HEK293T (cell line): ENCODE results near the gene RHOG.

ENCODE experiments used
- CTCF ChIA-PET: fragments of 350-600 bp; formaldehyde crosslinking; extraction: SDS; loops from one replicate; lab custom pipeline; 2021; ENCODE audit warnings: antibody characterized with exemption, inconsistent platforms; lab: Yijun Ruan, JAX
- POLR2A ChIA-PET: fragments of 350-600 bp; formaldehyde crosslinking; extraction: SDS; loops from one replicate; lab custom pipeline; 2020; ENCODE audit warnings: antibody characterized with exemption, inconsistent platforms; lab: Yijun Ruan, JAX
- DNase-seq: peaks from one replicate; pipeline ENCODE4 v3.0.0; 2012; ENCODE audit warnings: mixed read lengths; ENCODE audit errors: extremely low spot score
- ARNT ChIP-seq: fragments of 450-650 bp; IDR thresholded peaks from 2 replicates; pipeline ENCODE4 v1.6.1; 2017; ENCODE audit warnings: mild to moderate bottlenecking
- BHLHE40 ChIP-seq: fragments of 450-650 bp; IDR thresholded peaks from 2 replicates; pipeline ENCODE4 v1.6.1; 2016; ENCODE audit warnings: mild to moderate bottlenecking, moderate library complexity, borderline replicate concordance
- CTBP1 ChIP-seq: fragments of 450-650 bp; IDR thresholded peaks from 2 replicates; pipeline ENCODE4 v1.6.1; 2016; ENCODE audit warnings: borderline replicate concordance
- ELF4 ChIP-seq: fragments of 450-650 bp; IDR thresholded peaks from 2 replicates; pipeline ENCODE4 v1.6.1; 2017; ENCODE audit warnings: antibody characterized with exemption
- FOXA1 ChIP-seq: fragments of 450-650 bp; IDR thresholded peaks from 2 replicates; pipeline ENCODE4 v1.6.1; 2016; ENCODE audit warnings: mild to moderate bottlenecking
- FOXK2 ChIP-seq: fragments of 450-650 bp; IDR thresholded peaks from 2 replicates; pipeline ENCODE4 v1.6.1; 2016; ENCODE audit warnings: mild to moderate bottlenecking
- FOXM1 ChIP-seq: fragments of 450-650 bp; IDR thresholded peaks from 2 replicates; pipeline ENCODE4 v1.6.1; 2017; ENCODE audit warnings: mild to moderate bottlenecking, borderline replicate concordance
- HDGF ChIP-seq: fragments of 450-650 bp; IDR thresholded peaks from 2 replicates; pipeline ENCODE4 v1.6.1; 2017; ENCODE audit warnings: antibody characterized with exemption, borderline replicate concordance
- L3MBTL2 ChIP-seq: fragments of 450-650 bp; conservative IDR thresholded peaks from 2 replicates; pipeline ENCODE4 v1.6.1; 2016; ENCODE audit warnings: mild to moderate bottlenecking
- LEF1 ChIP-seq: fragments of 450-650 bp; IDR thresholded peaks from 2 replicates; pipeline ENCODE4 v1.6.1; 2017; ENCODE audit warnings: mild to moderate bottlenecking, borderline replicate concordance
- NFRKB ChIP-seq: fragments of 450-650 bp; IDR thresholded peaks from 2 replicates; pipeline ENCODE4 v1.6.1; 2016; ENCODE audit warnings: mild to moderate bottlenecking, moderate library complexity
- SP1 ChIP-seq: fragments of 450-650 bp; IDR thresholded peaks from 2 replicates; pipeline ENCODE4 v1.6.1; 2017
- SUZ12 ChIP-seq: fragments of 450-650 bp; IDR thresholded peaks from 2 replicates; pipeline ENCODE4 v1.6.1; 2016; ENCODE audit warnings: mild to moderate bottlenecking
- TARDBP ChIP-seq: fragments of 450-650 bp; IDR thresholded peaks from 2 replicates; pipeline ENCODE4 v1.6.1; 2016
- ZNF384 ChIP-seq: fragments of 450-650 bp; IDR thresholded peaks from 2 replicates; pipeline ENCODE4 v1.6.1; 2016
- TF ChIP-seq, protein P1 (sequence below): fragments of 450-650 bp; IDR thresholded peaks from 2 replicates; pipeline ENCODE4 v1.6.1; 2016

The RHOG gene

DNA sequence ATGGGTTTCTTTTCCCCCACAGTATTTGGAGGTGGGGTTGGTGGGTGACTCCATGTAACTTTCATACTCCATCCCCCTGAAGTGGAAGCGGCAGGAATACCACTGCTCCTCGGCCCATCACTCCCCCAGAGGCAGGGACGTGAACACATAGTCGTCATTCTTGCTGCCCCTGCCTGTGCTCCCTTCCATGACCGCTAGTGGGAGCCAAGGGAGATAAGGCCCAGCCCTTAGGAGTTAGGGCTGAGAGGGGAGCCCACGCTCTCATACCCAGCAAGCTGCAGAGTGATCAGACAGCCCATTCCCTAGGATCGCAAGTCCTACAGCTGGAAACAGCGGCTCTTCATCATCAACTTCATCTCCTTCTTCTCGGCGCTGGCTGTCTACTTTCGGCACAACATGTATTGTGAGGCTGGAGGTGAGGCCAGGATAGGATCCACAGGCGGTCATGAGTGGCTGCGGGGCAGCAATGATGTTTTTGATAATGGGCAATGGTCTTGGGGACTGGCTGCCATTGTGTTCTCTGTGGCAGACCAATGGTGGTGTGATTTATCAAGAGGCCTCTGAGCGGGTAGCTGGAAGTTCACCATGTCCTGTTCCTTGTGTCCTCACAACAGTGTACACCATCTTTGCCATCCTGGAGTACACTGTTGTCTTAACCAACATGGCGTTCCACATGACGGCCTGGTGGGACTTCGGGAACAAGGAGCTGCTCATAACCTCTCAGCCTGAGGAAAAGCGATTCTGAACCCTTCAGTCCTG lies 15.9 kb downstream of the RHOG start:
- POLR2A ChIA-PET, result interaction anchor here (1.0 kb wide), 1 partner anchor 30 kb away, joined by 4 read pairs; no protein-coding TSS in a partner anchor
- no peak for TF ChIP-seq SP1
- TF ChIP-seq ELF4, result no peak
- no peak for TF ChIP-seq FOXA1
- TF ChIP-seq, protein P1, sequence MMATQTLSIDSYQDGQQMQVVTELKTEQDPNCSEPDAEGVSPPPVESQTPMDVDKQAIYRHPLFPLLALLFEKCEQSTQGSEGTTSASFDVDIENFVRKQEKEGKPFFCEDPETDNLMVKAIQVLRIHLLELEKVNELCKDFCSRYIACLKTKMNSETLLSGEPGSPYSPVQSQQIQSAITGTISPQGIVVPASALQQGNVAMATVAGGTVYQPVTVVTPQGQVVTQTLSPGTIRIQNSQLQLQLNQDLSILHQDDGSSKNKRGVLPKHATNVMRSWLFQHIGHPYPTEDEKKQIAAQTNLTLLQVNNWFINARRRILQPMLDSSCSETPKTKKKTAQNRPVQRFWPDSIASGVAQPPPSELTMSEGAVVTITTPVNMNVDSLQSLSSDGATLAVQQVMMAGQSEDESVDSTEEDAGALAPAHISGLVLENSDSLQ, result no peak
- TF ChIP-seq ARNT, result no peak
- no peak for TF ChIP-seq BHLHE40
- TF ChIP-seq FOXM1, result no peak
- TF ChIP-seq SUZ12, result no peak
- TF ChIP-seq TARDBP, result no peak
- TF ChIP-seq CTBP1, result no peak
- no peak for TF ChIP-seq LEF1
- no peak for TF ChIP-seq FOXK2
- TF ChIP-seq L3MBTL2, result no peak
- TF ChIP-seq HDGF, result no peak
- CTCF ChIA-PET, result interaction anchor here (0.7 to 1.7 kb wide), 3 partner anchors 12 to 44 kb away, joined by 3 to 8 read pairs (median 4); partner anchors contain the start of gene RHOG
- DNase-seq, result peak; percentile 88

DNA sequence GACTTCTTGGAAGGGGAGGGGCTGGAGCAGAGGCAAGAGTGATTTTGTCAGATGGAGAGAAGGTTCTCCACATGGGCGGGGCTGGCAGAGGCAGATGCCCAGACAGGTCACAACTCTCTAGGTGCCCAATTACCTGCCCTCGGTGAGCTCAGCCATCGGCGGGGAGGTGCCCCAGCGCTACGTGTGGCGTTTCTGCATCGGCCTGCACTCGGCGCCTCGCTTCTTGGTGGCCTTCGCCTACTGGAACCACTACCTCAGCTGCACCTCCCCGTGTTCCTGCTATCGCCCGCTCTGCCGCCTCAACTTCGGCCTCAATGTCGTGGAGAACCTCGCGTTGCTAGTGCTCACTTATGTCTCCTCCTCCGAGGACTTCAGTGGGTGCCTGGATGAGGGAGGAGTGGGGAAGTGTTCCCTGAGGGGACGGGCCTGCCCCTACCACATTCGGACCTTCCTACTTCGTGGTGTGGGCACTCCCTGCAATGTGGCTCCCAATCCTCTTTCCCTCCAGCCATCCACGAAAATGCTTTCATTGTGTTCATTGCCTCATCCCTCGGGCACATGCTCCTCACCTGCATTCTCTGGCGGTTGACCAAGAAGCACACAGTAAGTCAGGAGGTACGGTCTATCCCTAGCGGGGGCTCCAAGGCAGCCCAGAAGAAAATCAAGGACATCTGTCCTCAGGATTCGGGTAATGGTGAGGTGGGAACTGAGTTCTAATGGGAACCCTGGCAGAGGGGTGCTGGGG lies 16.8 kb downstream of the RHOG start:
- DNase-seq, result no peak
- ChIA-PET POLR2A (interaction anchor here (1.3 kb wide), 1 partner anchor 18 kb away, joined by 4 read pairs; no protein-coding TSS in a partner anchor), CTCF (interaction anchor here (1.4 kb wide), 1 partner anchor 16 kb away, joined by 5 read pairs; the partner anchor contains the start of gene PGAP2)
- TF ChIP-seq FOXM1, result no peak

DNA sequence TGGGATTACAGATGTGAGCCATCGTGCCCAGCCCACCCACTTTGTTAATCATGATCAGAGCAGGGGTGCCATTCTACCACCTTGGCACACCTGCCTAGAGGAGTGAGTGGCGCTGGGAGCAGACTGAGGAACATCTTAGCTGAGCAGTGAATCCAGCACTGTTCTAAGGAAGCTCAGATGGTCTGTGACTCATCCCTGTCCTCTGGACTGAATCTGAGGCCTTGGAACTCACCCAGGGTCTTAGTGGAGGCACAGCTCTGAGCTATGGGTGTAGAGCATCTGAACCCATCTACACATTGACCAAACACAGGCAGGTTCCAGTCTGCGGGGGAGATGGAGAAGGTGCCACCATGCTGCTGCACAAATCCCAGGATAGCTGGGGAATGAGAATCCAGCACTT lies 17.5 kb downstream of the RHOG start:
- no peak for TF ChIP-seq SUZ12
- no peak for TF ChIP-seq ARNT
- no peak for TF ChIP-seq FOXM1
- TF ChIP-seq ZNF384, result no peak
- TF ChIP-seq LEF1, result no peak
- TF ChIP-seq CTBP1, result no peak
- TF ChIP-seq ELF4, result no peak
- TF ChIP-seq FOXK2, result no peak
- TF ChIP-seq HDGF, result no peak
- TF ChIP-seq FOXA1, result no peak
- TF ChIP-seq, protein P1, result no peak
- TF ChIP-seq L3MBTL2, result no peak
- no peak for TF ChIP-seq TARDBP
- TF ChIP-seq NFRKB, result no peak
- TF ChIP-seq SP1, result no peak
- no peak for TF ChIP-seq BHLHE40
- no peak for DNase-seq
- ChIA-PET POLR2A (interaction anchor here (1.3 kb wide), 1 partner anchor 18 kb away, joined by 4 read pairs; no protein-coding TSS in a partner anchor), CTCF (interaction anchor here (1.4 kb wide), 1 partner anchor 15 kb away, joined by 5 read pairs; the partner anchor contains the start of gene PGAP2)

DNA sequence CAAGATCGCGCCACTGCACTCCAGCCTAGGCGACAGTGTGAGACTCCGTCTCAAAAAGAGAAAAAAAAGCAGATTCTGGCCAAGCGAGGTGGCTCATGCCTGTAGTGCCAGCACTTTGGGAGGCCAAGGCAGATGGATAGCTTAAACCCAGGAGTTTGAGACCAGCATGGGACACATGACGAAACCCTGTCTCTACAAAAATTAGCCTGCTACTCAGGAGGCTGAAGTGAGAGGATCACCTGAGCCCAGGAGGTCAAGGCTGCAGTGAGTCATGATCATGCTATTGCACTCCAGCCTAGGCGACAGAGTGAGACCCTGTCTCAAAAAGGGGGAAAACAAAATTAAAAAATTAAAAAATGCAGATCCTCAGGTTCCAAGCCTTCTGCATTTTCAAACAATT lies 18.4 kb downstream of the RHOG start:
- ChIA-PET POLR2A (no interaction called here), CTCF (interaction anchor here (0.6 kb wide), 1 partner anchor 11 kb away, joined by 3 read pairs; no protein-coding TSS in a partner anchor)
- TF ChIP-seq BHLHE40, result no peak
- no peak for TF ChIP-seq LEF1
- no peak for TF ChIP-seq FOXA1
- no peak for TF ChIP-seq SP1
- TF ChIP-seq ELF4, result no peak
- TF ChIP-seq CTBP1, result no peak
- TF ChIP-seq HDGF, result no peak
- TF ChIP-seq ARNT, result no peak
- TF ChIP-seq L3MBTL2, result no peak
- TF ChIP-seq, protein P1, result no peak
- TF ChIP-seq ZNF384, result no peak
- no peak for TF ChIP-seq SUZ12
- no peak for TF ChIP-seq NFRKB
- no peak for TF ChIP-seq TARDBP
- TF ChIP-seq FOXM1, result no peak
- TF ChIP-seq FOXK2, result no peak
- DNase-seq, result no peak

DNA sequence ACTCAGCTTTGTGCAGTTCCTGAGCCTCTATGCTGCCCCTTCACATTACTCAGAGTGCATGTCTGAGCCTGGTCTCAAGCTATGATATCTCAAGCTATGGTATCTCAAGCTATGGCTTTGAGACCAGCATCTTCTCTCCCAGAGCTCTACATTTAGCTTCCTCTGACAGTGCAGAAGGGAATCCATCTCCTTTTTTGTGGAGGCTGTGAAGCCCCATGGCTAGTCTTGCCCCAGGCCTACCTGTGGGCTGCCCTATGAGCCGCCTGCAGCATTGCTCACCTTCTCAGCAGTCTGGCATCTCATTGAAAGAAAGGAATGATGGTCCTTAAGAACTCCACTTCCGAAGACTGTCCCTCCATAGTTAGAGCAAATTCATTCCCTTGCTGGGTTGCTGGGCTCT lies 19.8 kb downstream of the RHOG start:
- ChIA-PET CTCF (interaction anchor here (2.6 kb wide), 1 partner anchor 11 kb away, joined by 8 read pairs; no protein-coding TSS in a partner anchor), POLR2A (no interaction called here)
- no peak for TF ChIP-seq NFRKB
- no peak for TF ChIP-seq SP1
- TF ChIP-seq ARNT, result no peak
- TF ChIP-seq CTBP1, result no peak
- no peak for DNase-seq
